Ovary (tissue), 9 donors: ENCODE measurements around the gene HAVCR2. TPM values are rescaled to one million over a fixed set of nuclear protein-coding genes. Genes with fewer than 3 reads are reported as not detected.

Experiments
- DNase-seq, 5 donors: peaks; one replicate each; pipeline ENCODE4 v3.0.0-alpha.2; 2019 to 2020
- H3K27ac ChIP-seq, 2 donors: fragments of 200-600 bp; one replicate each; pipeline versions ENCODE4 v1.5.1 to v1.8.0; 2019 to 2022
- H3K27me3 ChIP-seq: fragments of 200-600 bp; one replicate; pipeline ENCODE4 v1.8.0; 2022
- H3K36me3 ChIP-seq: fragments of 200-600 bp; sonication (generic); one replicate; pipeline ENCODE4 v1.5.1; 2019
- H3K4me1 ChIP-seq: one replicate; pipeline ENCODE4 v1.8.1; 2013; ENCODE audit warnings: mild to moderate bottlenecking, moderate library complexity; ENCODE audit not compliant: insufficient read depth
- H3K4me3 ChIP-seq: fragments of 200-600 bp; sonication (generic); one replicate; pipeline ENCODE4 v1.5.1; 2017
- H3K9me3 ChIP-seq, 2 donors: fragments of 200-600 bp in 1 of 2; sonication (generic) in 1 of 2; one replicate each; pipeline versions ENCODE4 v1.5.1 to v1.8.1; 2013 to 2019; ENCODE audit warnings: mild to moderate bottlenecking in 1 of 2, moderate library complexity in 1 of 2
- CTCF ChIP-seq, 3 donors: fragments of 450-650 bp in 2 of 3; fragments of 200-600 bp in 1 of 3; IDR thresholded peaks; one replicate each; pipeline versions ENCODE4 v1.5.1 to v1.8.0; 2016 to 2022; ENCODE audit warnings: antibody characterized with exemption in 3 of 3, mild to moderate bottlenecking in 1 of 3
- EP300 ChIP-seq: sonication (generic); formaldehyde crosslinking; IDR thresholded peaks from one replicate; pipeline ENCODE4 v1.6.1; 2017; ENCODE audit warnings: antibody characterized with exemption
- POLR2A ChIP-seq: fragments of 450-650 bp; IDR thresholded peaks from one replicate; pipeline ENCODE4 v1.6.1; 2017; ENCODE audit warnings: antibody characterized with exemption, mild to moderate bottlenecking, moderate library complexity
- WGBS, 3 donors: extraction: QIAGEN DNeasy Blood & Tissue Kit in 1 of 3; methylation state at CpG; one replicate each; pipeline versions ENCODE4 v1.1.5 to v1.1.7; 2013 to 2017; 5-methylcytosine and 5-hydroxymethylcytosine counted together
- intact Hi-C, 4 donors: fragments of 100-400 bp; cut with DNase I; formaldehyde crosslinking; loops; one replicate each; pipeline versions ENCODE4 v1.11.0 to v1.15.1; 2022 to 2023
- polyA plus RNA-seq, 2 donors: library from polyadenylated mRNA; stranded (reverse); fragments of 200-250 nt in 1 of 2; fragments of 350-450 nt in 1 of 2; fragmentation: Illumina TruSeq in 1 of 2; extraction: RNeasy Lipid Tissue Mini Kit (QIAGEN cat#74804) in 1 of 2; gene quantifications; one replicate each; pipeline ENCODE4 v1.2.3, GENCODE V29; 2013 to 2014
- total RNA-seq, 7 donors: library from RNA; depleted of rRNA in 2 of 7; stranded (reverse); fragments of >200 nt in 2 of 7; fragmentation: NEBNext Ultra II Directional in 3 of 7; extraction: Animal tissue kit (Norgen Biotek cat#: 25700) in 3 of 7; gene quantifications; one replicate each; pipeline versions ENCODE4 v1.1.0 to v1.2.4, GENCODE V29; 2016 to 2023
- donor health status: DM: no; HTN: no; CAD: no; lungs with moderate emphysema.
- donor health status: DM: no; HTN: no; CAD: no.
- donor health status: Bipolar disorder and iron deficiency.
- donor health status: DM: yes; HTN: yes; CAD: no.
- donor health status: DM: no; HTN: no; CAD: no.
- donor health status: DM: yes; HTN: yes; CAD: no.

The HAVCR2 gene
- total and polyA plus RNA-seq, 9 donors: 1.3 to 12.0 (median 2.9) TPM

DNA sequence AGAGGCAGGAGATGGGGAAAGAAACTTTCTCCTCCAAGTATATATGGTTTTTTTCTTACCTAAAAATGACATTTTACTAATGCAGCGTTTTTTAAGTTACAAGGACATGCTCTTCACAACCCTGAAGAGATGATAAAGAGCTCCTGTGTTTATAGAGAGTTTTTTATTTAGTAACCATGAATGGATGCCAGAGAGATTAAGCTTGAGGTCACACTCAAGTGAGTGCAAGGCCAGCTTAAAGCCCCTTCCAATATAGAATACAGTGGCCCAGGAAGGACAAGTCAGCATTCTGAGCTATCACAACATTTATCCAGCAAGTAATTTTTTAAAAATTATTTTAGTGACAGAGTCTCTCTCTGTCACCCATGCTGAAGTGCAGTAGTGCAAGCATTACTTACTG, 6.7 kb upstream of the HAVCR2 start:
- Histone ChIP-seq H3K4me1 (no peaks in the 10 kb centered on the region), H3K9me3 (no peaks in the 10 kb centered on the region), H3K4me3 (no peak overlapping the region), H3K27me3 (no peaks in the 10 kb centered on the region), H3K27ac (no peak overlapping the region), H3K36me3 (no peaks in the 10 kb centered on the region)
- TF ChIP-seq CTCF (IDR thresholded peaks at IDR 0.05) (no peak), EP300 (no peak), POLR2A (no peak)
- 6 to 32% (median 10%) methylated on average over 1 of the region's 1 CpG for WGBS, 3 donors
- DNase-seq: no peak
- intact Hi-C loops: no loop called here

- H3K4me3 ChIP-seq: no peak overlapping the region
- no peaks in the 10 kb centered on the region for H3K4me1 ChIP-seq
- no peak for DNase-seq
- H3K36me3 ChIP-seq: no peaks in the 10 kb centered on the region
- TF ChIP-seq EP300 (no peak), POLR2A (no peak), CTCF (IDR thresholded peaks at IDR 0.05) (no peak)
- no peaks in the 10 kb centered on the region for H3K9me3 ChIP-seq
- intact Hi-C loops: no loop called here
- no peaks in the 10 kb centered on the region for H3K27me3 ChIP-seq
- H3K27ac ChIP-seq: no peak overlapping the region
Measured at GRCh38 chr5:157115012-157115411, 6.2 kb upstream of the HAVCR2 start.

GRCh38 chr5:157113002-157113401, 4.2 kb upstream of the HAVCR2 start:
- 25 to 41% (median 26%) methylated on average over 5 of the region's 5 CpGs for WGBS, 3 donors
- DNase-seq: no peak
- Histone ChIP-seq H3K4me1 (no peaks in the 10 kb centered on the region), H3K36me3 (no peaks in the 10 kb centered on the region), H3K27me3 (no peaks in the 10 kb centered on the region), H3K27ac (no peak overlapping the region), H3K4me3 (no peak overlapping the region), H3K9me3 (no peaks in the 10 kb centered on the region)
- intact Hi-C loops: no loop called here
- TF ChIP-seq POLR2A (no peak), CTCF (IDR thresholded peaks at IDR 0.05) (no peak), EP300 (no peak)

GRCh38 chr5:157109744-157110143, 900 bp upstream of the HAVCR2 start:
- Histone ChIP-seq H3K4me1 (no peaks in the 10 kb centered on the region), H3K36me3 (no peaks in the 10 kb centered on the region), H3K9me3 (no peaks in the 10 kb centered on the region), H3K27me3 (no peaks in the 10 kb centered on the region), H3K4me3 (no peak overlapping the region), H3K27ac (no peak overlapping the region)
- TF ChIP-seq EP300 (no peak), CTCF (IDR thresholded peaks at IDR 0.05) (no peak), POLR2A (no peak)
- intact Hi-C loops: no loop called here
- 73 to 80% (median 75%) methylated on average over 1 of the region's 1 CpG for WGBS, 3 donors
- DNase-seq: no peak

- no peak for DNase-seq
- WGBS, 3 donors: 44 to 60% (median 53%) methylated on average over 3 of the region's 3 CpGs
- H3K27ac ChIP-seq: no peak overlapping the region
- H3K9me3 ChIP-seq: no peaks in the 10 kb centered on the region
- no peaks in the 10 kb centered on the region for H3K4me1 ChIP-seq
- no peaks in the 10 kb centered on the region for H3K36me3 ChIP-seq
- H3K4me3 ChIP-seq: no peak overlapping the region
- intact Hi-C loops: no loop called here
- TF ChIP-seq EP300: no peak
- no peak for TF ChIP-seq POLR2A
- no peak for TF ChIP-seq CTCF (IDR thresholded peaks at IDR 0.05)
- no peaks in the 10 kb centered on the region for H3K27me3 ChIP-seq
Measured at GRCh38 chr5:157107508-157107907, 1.3 kb downstream of the HAVCR2 start.
